HUES64 (cell line): Measurements from ENCODE around the gene NHEJ1.

ENCODE experiments used
- H3K27ac ChIP-seq: 2 replicates; pipeline ENCODE4 v1.7.0; 2013; ENCODE audit warnings: low read depth, low read length, inconsistent platforms
- H3K27me3 ChIP-seq: 2 replicates; pipeline ENCODE4 v1.6.1; 2013; ENCODE audit warnings: mild to moderate bottlenecking, low read length; ENCODE audit not compliant: insufficient read depth
- H3K36me3 ChIP-seq: 2 replicates; pipeline ENCODE4 v1.6.1; 2013; ENCODE audit warnings: mild to moderate bottlenecking, low read length; ENCODE audit not compliant: insufficient read depth
- H3K4me1 ChIP-seq: 2 replicates; pipeline ENCODE4 v1.6.1; 2013; ENCODE audit warnings: mild to moderate bottlenecking, low read length, moderate library complexity; ENCODE audit not compliant: insufficient read depth
- H3K4me3 ChIP-seq: 2 replicates; pipeline ENCODE4 v1.5.1; 2013; ENCODE audit warnings: mild to moderate bottlenecking, low read length, moderate library complexity
- H3K9ac ChIP-seq: 2 replicates; pipeline ENCODE4 v1.6.1; 2013; ENCODE audit warnings: mild to moderate bottlenecking, low read depth, low read length
- H3K9me3 ChIP-seq: 2 replicates; pipeline ENCODE4 v1.6.1; 2013; ENCODE audit warnings: low read depth, low read length; ENCODE audit not compliant: insufficient read depth
- WGBS: fragments of 150-250, 120-280 bp; methylation state at CpG from one replicate; pipeline ENCODE4 v1.1.7; 2013; ENCODE audit warnings: missing lambda C conversion rate; 5-methylcytosine and 5-hydroxymethylcytosine counted together

Gene NHEJ1

GRCh38 chr2:219094171-219094570 lies 66.4 kb downstream of the NHEJ1 start:
- Histone ChIP-seq H3K27me3 (no peaks in the 10 kb centered on the region), H3K9ac (no peak overlapping the region), H3K4me3 (no peak overlapping the region), H3K4me1 (no peaks in the 10 kb centered on the region), H3K36me3 (no peaks in the 10 kb centered on the region), H3K9me3 (no peaks in the 10 kb centered on the region), H3K27ac (no peak overlapping the region)
- WGBS = 92% methylated on average over 3 of the region's 3 CpGs

GRCh38 chr2:219090436-219091299 lies 69.9 kb downstream of the NHEJ1 start:
- H3K27ac ChIP-seq = no peak overlapping the region
- no peaks in the 10 kb centered on the region for H3K9me3 ChIP-seq
- no peak overlapping the region for H3K4me3 ChIP-seq
- no peaks in the 10 kb centered on the region for H3K36me3 ChIP-seq
- no peaks in the 10 kb centered on the region for H3K27me3 ChIP-seq
- no peak overlapping the region for H3K9ac ChIP-seq
- 43% methylated on average over 4 of the region's 4 CpGs for WGBS
- H3K4me1 ChIP-seq = peaks cover 11% of the 10 kb centered on the region

GRCh38 chr2:219089330-219089729 lies 71.3 kb downstream of the NHEJ1 start:
- Histone ChIP-seq H3K4me3 (no peak overlapping the region), H3K9me3 (no peaks in the 10 kb centered on the region), H3K4me1 (peaks cover 11% of the 10 kb centered on the region), H3K27me3 (no peaks in the 10 kb centered on the region), H3K27ac (no peak overlapping the region), H3K36me3 (no peaks in the 10 kb centered on the region), H3K9ac (no peak overlapping the region)
- 96% methylated on average over 3 of the region's 4 CpGs for WGBS

GRCh38 chr2:219087848-219088247 lies 72.8 kb downstream of the NHEJ1 start:
- Histone ChIP-seq H3K36me3 (no peaks in the 10 kb centered on the region), H3K4me1 (peaks cover 11% of the 10 kb centered on the region), H3K4me3 (no peak overlapping the region), H3K9me3 (no peaks in the 10 kb centered on the region), H3K9ac (no peak overlapping the region), H3K27ac (no peak overlapping the region), H3K27me3 (no peaks in the 10 kb centered on the region)
- no CpG with 5 or more reads among the region's 1 CpG for WGBS

DNA sequence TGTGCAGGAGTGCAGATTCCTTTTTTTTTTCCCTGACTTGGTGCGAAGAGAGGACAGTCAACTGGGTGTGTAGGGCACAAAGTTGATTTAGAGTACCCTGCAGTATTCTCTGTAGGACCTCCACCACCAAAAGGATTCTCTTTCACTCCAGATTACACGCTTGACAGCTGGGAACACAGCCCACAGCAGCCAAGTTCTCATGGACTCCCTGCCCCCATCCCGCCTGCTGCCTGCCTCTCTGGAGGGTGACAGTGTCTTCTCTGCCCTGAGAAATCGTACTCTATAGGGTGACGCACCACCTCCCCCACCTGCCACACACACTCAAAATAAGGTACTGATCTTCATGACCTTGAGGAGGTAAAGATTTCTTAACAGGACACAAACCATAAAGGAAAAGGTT lies 73.3 kb downstream of the NHEJ1 start:
- no peak overlapping the region for H3K27ac ChIP-seq
- peaks cover 11% of the 10 kb centered on the region for H3K4me1 ChIP-seq
- no peaks in the 10 kb centered on the region for H3K9me3 ChIP-seq
- H3K9ac ChIP-seq = no peak overlapping the region
- 82% methylated on average over 4 of the region's 5 CpGs for WGBS
- no peaks in the 10 kb centered on the region for H3K36me3 ChIP-seq
- H3K27me3 ChIP-seq = no peaks in the 10 kb centered on the region
- no peak overlapping the region for H3K4me3 ChIP-seq

DNA sequence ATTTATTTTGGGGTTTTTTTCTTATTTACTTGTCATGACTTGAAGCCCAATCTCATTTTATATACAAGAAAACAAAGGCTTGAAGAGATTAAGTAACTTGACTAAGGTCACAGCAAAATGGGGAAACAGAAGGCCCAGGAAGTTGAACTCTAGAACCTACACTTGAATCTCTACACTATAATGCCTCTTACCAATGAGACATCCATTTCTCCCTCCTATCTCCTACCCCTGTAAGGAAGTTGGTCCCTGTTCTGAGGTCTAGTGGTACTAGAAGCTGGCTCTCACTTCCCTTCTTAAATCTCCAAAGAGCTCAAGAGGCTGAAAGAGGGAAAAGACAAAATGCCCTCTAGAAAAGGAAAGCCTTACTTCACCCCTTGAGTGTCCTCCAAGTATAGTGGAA lies 74.4 kb downstream of the NHEJ1 start:
- no peak overlapping the region for H3K4me3 ChIP-seq
- H3K9me3 ChIP-seq = no peaks in the 10 kb centered on the region
- no peaks in the 10 kb centered on the region for H3K36me3 ChIP-seq
- H3K4me1 ChIP-seq = peaks cover 13% of the 10 kb centered on the region
- H3K27ac ChIP-seq = no peak overlapping the region
- peaks cover 3% of the 10 kb centered on the region; the same call in 1 of the 2 replicates for H3K27me3 ChIP-seq
- H3K9ac ChIP-seq = no peak overlapping the region

DNA sequence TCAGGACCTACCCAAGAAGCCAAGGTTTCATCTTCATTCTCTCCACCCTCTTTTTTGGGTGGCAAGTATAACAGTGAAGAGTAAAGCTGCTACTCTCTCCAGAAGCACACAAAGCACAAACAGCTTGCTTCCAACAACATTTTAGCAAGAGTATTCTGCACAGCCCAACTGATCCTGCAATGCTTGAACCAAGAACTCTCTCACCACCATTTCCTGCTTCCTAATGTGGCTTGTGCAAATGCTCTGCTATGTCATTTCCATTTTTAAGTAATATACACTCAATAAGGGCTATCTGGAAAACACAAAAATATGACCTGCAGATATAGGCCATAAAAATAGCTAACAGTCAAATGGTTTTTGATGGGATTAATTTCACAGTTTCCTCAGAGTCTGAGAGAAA lies 75.8 kb downstream of the NHEJ1 start:
- Histone ChIP-seq H3K9ac (no peak overlapping the region), H3K36me3 (no peaks in the 10 kb centered on the region), H3K27me3 (peaks cover 3% of the 10 kb centered on the region; the same call in 1 of the 2 replicates), H3K4me1 (peaks cover 14% of the 10 kb centered on the region), H3K9me3 (no peaks in the 10 kb centered on the region), H3K27ac (no peak overlapping the region), H3K4me3 (no peak overlapping the region)

GRCh38 chr2:219082332-219082958 lies 78.2 kb downstream of the NHEJ1 start:
- no peaks in the 10 kb centered on the region for H3K9me3 ChIP-seq
- peaks cover 2% of the 10 kb centered on the region; the same call in 1 of the 2 replicates for H3K36me3 ChIP-seq
- no peak overlapping the region for H3K4me3 ChIP-seq
- peaks cover 3% of the 10 kb centered on the region; the same call in 1 of the 2 replicates for H3K27me3 ChIP-seq
- peaks cover 10% of the 10 kb centered on the region for H3K4me1 ChIP-seq
- H3K27ac ChIP-seq = no peak overlapping the region
- no peak overlapping the region for H3K9ac ChIP-seq
- WGBS = 90% methylated on average over 5 of the region's 5 CpGs

DNA sequence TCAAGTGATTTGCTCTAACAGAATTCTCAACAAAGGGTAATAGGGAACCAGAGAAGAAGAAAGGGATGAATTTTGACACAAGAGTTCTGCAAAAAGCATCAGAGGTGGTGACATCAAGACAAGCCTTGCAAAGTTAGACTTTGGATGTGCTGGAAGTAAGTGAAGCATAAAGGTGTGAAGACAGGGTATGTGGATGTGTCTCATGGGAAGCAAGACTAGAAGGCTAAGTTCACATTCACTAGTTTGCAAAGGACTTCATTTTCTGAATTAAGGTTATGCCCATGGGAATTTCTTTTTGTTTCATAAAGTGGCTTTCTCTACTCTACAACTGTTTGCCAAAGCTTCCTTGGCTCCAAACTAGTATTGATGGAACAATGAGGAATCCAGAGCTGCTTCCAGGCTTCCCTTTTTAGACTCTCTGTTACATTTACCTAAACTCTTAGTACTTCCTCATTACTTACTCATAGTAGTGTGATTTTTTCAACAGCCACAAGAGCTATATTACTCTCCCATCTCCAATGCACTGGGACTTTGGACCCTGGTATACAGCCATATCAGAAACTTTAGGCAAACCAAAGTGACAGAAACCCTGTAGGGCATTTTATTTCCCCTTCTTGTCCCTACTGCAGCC lies 78.8 kb downstream of the NHEJ1 start:
- Histone ChIP-seq H3K36me3 (peaks cover 8% of the 10 kb centered on the region), H3K9ac (no peak overlapping the region), H3K9me3 (no peaks in the 10 kb centered on the region), H3K27ac (no peak overlapping the region), H3K4me3 (no peak overlapping the region), H3K4me1 (peaks cover 6% of the 10 kb centered on the region; the same call in 1 of the 2 replicates), H3K27me3 (peaks cover 3% of the 10 kb centered on the region; the same call in 1 of the 2 replicates)

DNA sequence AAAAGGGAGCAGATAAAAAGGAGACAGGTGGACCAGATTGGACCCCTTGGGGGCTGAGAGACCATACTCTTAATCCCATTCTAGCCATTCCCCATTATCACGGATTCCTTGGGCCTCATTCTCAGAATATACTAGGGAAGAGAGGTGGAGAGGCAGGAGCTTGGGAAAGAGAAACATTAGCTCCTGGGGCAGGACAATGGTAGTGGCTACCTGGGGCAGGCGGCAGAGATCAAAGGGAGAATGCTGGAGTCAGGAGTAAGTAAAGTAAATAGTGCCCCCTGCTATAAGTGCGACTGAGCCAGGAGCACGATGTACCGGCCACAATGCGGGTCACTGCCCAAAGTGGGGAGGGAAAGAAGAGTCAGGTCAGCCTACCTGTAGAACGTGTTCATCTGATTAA lies 79.5 kb downstream of the NHEJ1 start:
- Histone ChIP-seq H3K27ac (no peak overlapping the region), H3K36me3 (peaks cover 9% of the 10 kb centered on the region), H3K4me1 (peaks cover 3% of the 10 kb centered on the region; the same call in 1 of the 2 replicates), H3K9ac (no peak overlapping the region), H3K27me3 (peaks cover 3% of the 10 kb centered on the region; the same call in 1 of the 2 replicates), H3K9me3 (no peaks in the 10 kb centered on the region), H3K4me3 (no peak overlapping the region)
- 76% methylated on average over 7 of the region's 7 CpGs for whole genome bisulfite sequencing

GRCh38 chr2:219079417-219079816 lies 81.2 kb downstream of the NHEJ1 start:
- Histone ChIP-seq H3K4me3 (no peak overlapping the region), H3K27me3 (peaks cover 3% of the 10 kb centered on the region; the same call in 1 of the 2 replicates), H3K9ac (no peak overlapping the region), H3K36me3 (peaks cover 9% of the 10 kb centered on the region), H3K27ac (no peak overlapping the region), H3K9me3 (no peaks in the 10 kb centered on the region), H3K4me1 (peaks cover 3% of the 10 kb centered on the region; the same call in 1 of the 2 replicates)
- 88% methylated on average over 2 of the region's 2 CpGs for WGBS
